A549 (cell line): Measurements from ENCODE around the gene NDUFS8. TPM values are rescaled to one million over a fixed set of nuclear protein-coding genes. Genes with fewer than 3 reads are reported as not detected.

Source experiments
- ATAC-seq, 2 experiments: fragments of 200-7000 bp in 1 of 2; fragments of >200 bp in 1 of 2; cut with Nextera tagmentation in 1 of 2; cut with Tn5 transposase in 1 of 2; 3 replicates each; pipeline versions ENCODE4 v1.8.0 to v1.9.1; 2018 to 2020; ENCODE audit warnings: mild to moderate bottlenecking in 1 of 2, moderate library complexity in 1 of 2
- CTCF ChIA-PET: fragments of 300-600 bp; sonication (Branson Sonifier 250); formaldehyde crosslinking; extraction: SDS; loops from one replicate; lab custom pipeline; 2021; ENCODE audit warnings: antibody characterized with exemption, inconsistent platforms; lab: Yijun Ruan, JAX
- POLR2A ChIA-PET: fragments of 350-600 bp; formaldehyde crosslinking; extraction: SDS; loops from one replicate; lab custom pipeline; 2021; ENCODE audit warnings: antibody characterized with exemption, inconsistent platforms; lab: Yijun Ruan, JAX
- DNase-seq, 2 experiments: peaks; one replicate each; pipeline versions ENCODE4 v3.0.0 to v3.0.0-alpha.2; 2011 to 2016; ENCODE audit warnings: low read depth in 1 of 2, low spot score in 1 of 2
- FAIRE-seq: peaks from 2 replicates; lab custom pipeline; 2011; peaks lifted over from hg19 to GRCh38; lab: Jason Lieb, UNC
- H3K27ac ChIP-seq, 2 experiments: fragments of >200 bp; sonication (Bioruptor Twin); formaldehyde crosslinking; 3 replicates each; pipeline ENCODE4 v1.5.1; 2016 to 2017
- H3K4me1 ChIP-seq: fragments of >200 bp; sonication (Bioruptor Twin); formaldehyde crosslinking; 3 replicates; pipeline ENCODE4 v1.6.1; 2016
- H3K4me2 ChIP-seq: fragments of >200 bp; sonication (Bioruptor Twin); formaldehyde crosslinking; 3 replicates; pipeline ENCODE4 v1.6.1; 2016
- H3K4me3 ChIP-seq: fragments of >200 bp; sonication (Bioruptor Twin); formaldehyde crosslinking; 3 replicates; pipeline ENCODE4 v1.5.1; 2016
- H3K9me3 ChIP-seq: fragments of >200 bp; sonication (Bioruptor Twin); formaldehyde crosslinking; 3 replicates; pipeline ENCODE4 v1.6.1; 2016
- BCL3 ChIP-seq: fragments of >200 bp; sonication (Bioruptor Twin); formaldehyde crosslinking; IDR thresholded peaks from 3 replicates; pipeline ENCODE4 v1.6.1; 2016
- BHLHE40 ChIP-seq: IDR thresholded peaks from 2 replicates; pipeline ENCODE4 v1.6.1; 2012; ENCODE audit warnings: low read depth, low read length, inconsistent platforms
- CBX8 ChIP-seq: fragments of 200-600 bp; sonication (generic); IDR thresholded peaks from 2 replicates; pipeline ENCODE4 v1.6.1; 2016
- CEBPB ChIP-seq, 2 experiments: fragments of >200 bp in 1 of 2; sonication (Bioruptor Twin) in 1 of 2; formaldehyde crosslinking in 1 of 2; IDR thresholded peaks; 2 replicates each; pipeline ENCODE4 v1.6.1; 2012 to 2016
- CHD2 ChIP-seq: fragments of 150-350 bp; IDR thresholded peaks from 2 replicates; pipeline ENCODE4 v1.6.1; 2014; ENCODE audit warnings: low read length; ENCODE audit not compliant: partially characterized antibody
- E2F6 ChIP-seq: IDR thresholded peaks from 2 replicates; pipeline ENCODE4 v1.6.1; 2012; ENCODE audit warnings: low read depth, borderline replicate concordance
- EHF ChIP-seq: fragments of 250-450 bp; sonication (Bioruptor Pico); IDR thresholded peaks from 2 replicates; pipeline ENCODE4 v1.5.0; 2020; ENCODE audit warnings: mild to moderate bottlenecking
- EP300 ChIP-seq, 2 experiments: fragments of >200 bp; sonication (Bioruptor Twin); formaldehyde crosslinking; IDR thresholded peaks; 2 replicates in 1 of 2; 3 replicates in 1 of 2; pipeline ENCODE4 v1.6.1; 2016 to 2017
- ESRRA ChIP-seq: fragments of 150-350 bp; IDR thresholded peaks from 2 replicates; pipeline ENCODE4 v1.6.1; 2014; ENCODE audit warnings: mild to moderate bottlenecking, low read length, borderline replicate concordance
- FOSB ChIP-seq: fragments of 250-450 bp; sonication (Bioruptor Pico); IDR thresholded peaks from 2 replicates; pipeline ENCODE4 v1.5.0; 2020; ENCODE audit warnings: mild to moderate bottlenecking, moderate library complexity
- HMGXB4 ChIP-seq: fragments of 250-450 bp; sonication (Bioruptor Pico); IDR thresholded peaks from 2 replicates; pipeline ENCODE4 v1.5.0; 2021; ENCODE audit warnings: mild to moderate bottlenecking, moderate library complexity, borderline replicate concordance
- HOXA7 ChIP-seq: fragments of 250-450 bp; sonication (Bioruptor Pico); IDR thresholded peaks from 2 replicates; pipeline ENCODE4 v1.5.0; 2020; ENCODE audit warnings: mild to moderate bottlenecking, moderate library complexity
- HOXB5 ChIP-seq: fragments of 250-450 bp; sonication (Bioruptor Pico); IDR thresholded peaks from 2 replicates; pipeline ENCODE4 v1.5.0; 2020; ENCODE audit warnings: mild to moderate bottlenecking, moderate library complexity
- MAX ChIP-seq: IDR thresholded peaks from 2 replicates; pipeline ENCODE4 v1.6.1; 2012
- MAZ ChIP-seq: fragments of 150-350 bp; IDR thresholded peaks from 2 replicates; pipeline ENCODE4 v1.6.1; 2014; ENCODE audit warnings: antibody characterized with exemption, low read depth, low read length, borderline replicate concordance
- MYC ChIP-seq: IDR thresholded peaks from 2 replicates; pipeline ENCODE4 v1.6.1; 2012; ENCODE audit warnings: mild to moderate bottlenecking, inconsistent platforms, low read length, improper control_type of control experiment, borderline replicate concordance
- NPAS2 ChIP-seq: fragments of 250-450 bp; sonication (Bioruptor Pico); IDR thresholded peaks from 2 replicates; pipeline ENCODE4 v1.8.0; 2022; ENCODE audit warnings: mild to moderate bottlenecking, moderate library complexity, borderline replicate concordance
- NR3C1 ChIP-seq: fragments of >200 bp; sonication (Bioruptor Twin); formaldehyde crosslinking; IDR thresholded peaks from 3 replicates; pipeline ENCODE4 v1.6.1; 2017
- PBX3 ChIP-seq: IDR thresholded peaks from 2 replicates; pipeline ENCODE4 v1.6.1; 2012
- POLR2AphosphoS2 ChIP-seq: conservative IDR thresholded peaks from 2 replicates; pipeline ENCODE4 v1.6.1; 2012; ENCODE audit warnings: low read length, improper control_type of control experiment, inconsistent platforms
- REST ChIP-seq: fragments of 200-600 bp; sonication (generic); IDR thresholded peaks from 2 replicates; pipeline ENCODE4 v1.6.1; 2016; ENCODE audit warnings: antibody characterized with exemption, mild to moderate bottlenecking, moderate library complexity
- SMC3 ChIP-seq: fragments of >200 bp; sonication (Bioruptor Twin); formaldehyde crosslinking; IDR thresholded peaks from 3 replicates; pipeline ENCODE4 v1.6.1; 2018; ENCODE audit warnings: inconsistent platforms
- TFCP2L1 ChIP-seq: fragments of 250-450 bp; sonication (Bioruptor Pico); IDR thresholded peaks from 2 replicates; pipeline ENCODE4 v1.5.0; 2021; ENCODE audit warnings: mild to moderate bottlenecking
- USF2 ChIP-seq: fragments of 450-650 bp; IDR thresholded peaks from 2 replicates; pipeline ENCODE4 v1.6.1; 2014; ENCODE audit warnings: antibody characterized with exemption
- ZC3H11A ChIP-seq: fragments of 450-650 bp; IDR thresholded peaks from 2 replicates; pipeline ENCODE4 v1.6.1; 2014; ENCODE audit warnings: antibody characterized with exemption, mild to moderate bottlenecking
- ZFP36 ChIP-seq: fragments of 450-650 bp; IDR thresholded peaks from 2 replicates; pipeline ENCODE4 v1.6.1; 2014; ENCODE audit warnings: borderline replicate concordance; ENCODE audit not compliant: partially characterized antibody
- WGBS: methylation state at CpG from one replicate; pipeline ENCODE4 v1.1.6; 2017; ENCODE audit errors: missing lambda C conversion rate; 5-methylcytosine and 5-hydroxymethylcytosine counted together
- polyA plus RNA-seq, 4 experiments: library from polyadenylated mRNA; depleted of rRNA in 3 of 4; stranded (reverse); fragments of >200 nt; fragmentation: RNase III in 1 of 4; extraction: RNeasy Plus Mini Kit Qiagen cat#74134 plus additional on column Dnase treatment in 1 of 4; gene quantifications; 2 replicates in 3 of 4; 3 replicates in 1 of 4; pipeline ENCODE4 v1.2.3, GENCODE V29; 2011 to 2017

Gene NDUFS8
- polyA plus RNA-seq, 2 of the 4 experiments (the other 2 are of a cell fraction) = 71.0 to 298 TPM

GRCh38 chr11:68010090-68011041, 20.1 kb upstream of the NDUFS8 start, which contains the start of gene ALDH3B1:
Gene ALDH3B1, plus strand, starts transcription at chr11:68010327. Its CDS starts 4,971 bp downstream, at chr11:68015298.
- Histone ChIP-seq H3K9me3 (no peaks in the 10 kb centered on the region), H3K4me1 (peaks cover 74% of the 10 kb centered on the region), H3K4me3 (peak within 1 kb of the TSS; percentile 66), H3K4me2 (peak within 1 kb of the TSS; percentile 96), H3K27ac (peak within 1 kb of the TSS; percentile 99 to 100)
- peak; percentile 51 for FAIRE-seq
- WGBS = 1% methylated on average over 26 of the region's 33 CpGs
- CTCF ChIA-PET = interaction anchor here (0.6 to 10.7 kb wide), 15 partner anchors 14 to 199 kb away, joined by 3 to 204 read pairs (median 4); partner anchors contain the start of genes NDUFS8 and TCIRG1
- DNase-seq = peak; percentile 81 to 97
- POLR2A ChIA-PET = interaction anchor here (0.5 to 3.1 kb wide), 15 partner anchors 9 to 636 kb away, joined by 3 to 22 read pairs (median 5); partner anchors contain the start of genes CLCF1, NDUFS8 and TCIRG1
- peak; percentile 32 to 59 for ATAC-seq
- no peak; the same call in 1 of the 2 replicates for TF ChIP-seq REST
- peak; percentile 77 for TF ChIP-seq EHF
- TF ChIP-seq NPAS2 (CRISPR knock-in tag) = peak; percentile 73
- TF ChIP-seq ZC3H11A = no peak
- no peak for TF ChIP-seq ESRRA
- TF ChIP-seq BCL3 = peak; percentile 86; the same call in 2 of the 3 replicates
- TF ChIP-seq FOSB (CRISPR knock-in tag) = 0 out of 2 replicates have a peak, but pooled peaks have one; percentile 70
- peak; percentile 88 for TF ChIP-seq E2F6
- TF ChIP-seq HMGXB4 (CRISPR knock-in tag) = peak; percentile 62; the same call in 1 of the 2 replicates
- TF ChIP-seq CHD2 = peak; percentile 38
- TF ChIP-seq TFCP2L1 = peak; percentile 57; the same call in 1 of the 2 replicates
- peak in 1 of 2 experiments; percentile 78; a peak in 3 of 5 replicates for TF ChIP-seq EP300 (IDR thresholded peaks at IDR 0.05)
- peak; percentile 6 for TF ChIP-seq ZFP36
- TF ChIP-seq MAX = peak; percentile 98
- peak; percentile 82 for TF ChIP-seq MYC
- TF ChIP-seq BHLHE40 = 0 out of 2 replicates have a peak, but pooled peaks have one; percentile 38
- peak; percentile 67; the same call in 1 of the 2 replicates for TF ChIP-seq HOXA7 (CRISPR knock-in tag)
- TF ChIP-seq PBX3 = peak; percentile 69; the same call in 1 of the 2 replicates
- TF ChIP-seq HOXB5 (CRISPR knock-in tag) = peak; percentile 93
- TF ChIP-seq CBX8 = no peak
- TF ChIP-seq SMC3 = no peak; the same call in 2 of the 3 replicates
- TF ChIP-seq USF2 = peak; percentile 11; the same call in 1 of the 2 replicates
- no peak for TF ChIP-seq NR3C1
- no peak for TF ChIP-seq POLR2AphosphoS2
- peak; percentile 71 to 91 for TF ChIP-seq CEBPB (IDR thresholded peaks at IDR 0.05)
- TF ChIP-seq MAZ = peak; percentile 46; the same call in 1 of the 2 replicates
